GM10248 (cell line): ENCODE data around the gene ZMYM1.
"Not testable (repeated sequence)": the region's sequence is repeated elsewhere in the genome, so short reads cannot be mapped to it uniquely, and the experiment has no call there.

Experiments used
- CTCF ChIA-PET: fragments of 300-600 bp; sonication (Branson Sonifier 250); formaldehyde crosslinking; extraction: SDS; loops from one replicate; lab custom pipeline; 2021; ENCODE audit warnings: antibody characterized with exemption; lab: Yijun Ruan, JAX
- POLR2A ChIA-PET: fragments of 350-650 bp; sonication (Branson Sonifier 250); formaldehyde crosslinking; extraction: SDS; loops from one replicate; lab custom pipeline; 2020; ENCODE audit warnings: antibody characterized with exemption; lab: Yijun Ruan, JAX
- DNase-seq: peaks from one replicate; pipeline ENCODE4 v3.0.0; 2012; ENCODE audit errors: extremely low spot score
- CTCF ChIP-seq: IDR thresholded peaks from 2 replicates; pipeline ENCODE4 v1.5.1; 2012; ENCODE audit warnings: mild to moderate bottlenecking, low read depth; ENCODE audit errors: extremely low read depth, missing control alignments, control extremely low read depth

Gene ZMYM1

DNA sequence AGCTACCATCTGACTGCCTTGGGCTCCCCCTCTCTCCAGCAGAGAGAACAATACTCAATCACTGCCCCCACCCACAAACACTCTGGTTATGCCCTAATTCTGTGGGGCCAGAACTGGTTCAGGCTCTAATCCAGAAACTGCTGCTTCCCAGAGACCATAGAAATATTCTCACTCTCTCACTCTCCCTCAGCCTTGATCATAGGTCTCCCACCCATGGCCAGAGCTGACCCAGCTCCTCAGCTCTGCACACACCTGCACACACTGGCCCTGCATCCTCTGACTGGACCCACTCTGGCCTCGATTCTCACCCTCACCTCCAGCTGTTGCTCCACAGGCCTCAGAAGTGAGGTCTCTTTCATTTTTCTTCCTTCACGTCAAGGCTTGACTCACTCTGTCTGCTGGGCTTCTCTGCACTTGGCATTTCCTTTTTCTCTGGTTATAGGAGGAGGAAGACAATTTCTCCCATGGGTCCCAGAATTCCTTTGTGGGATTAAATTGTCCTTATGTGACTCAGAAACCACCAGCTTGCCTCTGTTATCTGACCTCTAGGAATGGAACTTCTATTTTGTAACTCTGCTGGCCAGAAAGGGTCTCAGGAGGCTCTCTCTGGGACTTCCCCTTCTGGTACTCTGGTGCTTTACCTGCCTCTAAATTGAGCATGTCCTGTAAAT, 31.9 kb upstream of the ZMYM1 start:
- ChIA-PET CTCF (interaction anchor here (1.1 to 2.0 kb wide), 2 partner anchors 16 to 18 kb away, joined by 3 to 6 read pairs; no protein-coding TSS in a partner anchor), POLR2A (no interaction called here)
- no peak for TF ChIP-seq CTCF
- no peak for DNase-seq

- POLR2A ChIA-PET = no interaction called here
- TF ChIP-seq CTCF = no peak
- CTCF ChIA-PET = no interaction called here
- no peak for DNase-seq
Observed at GRCh38 chr1:35049116-35049515, 30.1 kb upstream of the ZMYM1 start.

DNA sequence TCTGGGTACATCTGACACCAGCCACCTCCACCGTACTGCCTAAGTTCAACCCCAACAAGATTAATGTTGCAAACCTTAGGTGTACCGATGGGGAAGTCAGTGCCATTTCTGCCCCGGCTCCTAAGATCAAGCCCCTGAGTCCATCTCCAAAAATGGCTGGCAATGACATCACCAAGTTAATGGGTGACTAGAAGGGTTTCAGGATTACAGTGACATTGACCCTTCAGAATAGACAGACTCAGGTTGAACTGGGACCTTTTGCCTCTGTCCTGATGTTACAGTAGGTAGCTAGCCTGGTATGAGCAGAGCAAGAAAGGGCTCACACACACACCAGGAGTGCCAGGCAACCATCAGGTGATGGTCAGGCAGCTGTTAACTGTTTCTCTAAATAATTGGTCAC, 25.8 kb upstream of the ZMYM1 start:
- CTCF ChIA-PET = no interaction called here
- POLR2A ChIA-PET = no interaction called here
- DNase-seq = no peak
- TF ChIP-seq CTCF = no peak

DNA sequence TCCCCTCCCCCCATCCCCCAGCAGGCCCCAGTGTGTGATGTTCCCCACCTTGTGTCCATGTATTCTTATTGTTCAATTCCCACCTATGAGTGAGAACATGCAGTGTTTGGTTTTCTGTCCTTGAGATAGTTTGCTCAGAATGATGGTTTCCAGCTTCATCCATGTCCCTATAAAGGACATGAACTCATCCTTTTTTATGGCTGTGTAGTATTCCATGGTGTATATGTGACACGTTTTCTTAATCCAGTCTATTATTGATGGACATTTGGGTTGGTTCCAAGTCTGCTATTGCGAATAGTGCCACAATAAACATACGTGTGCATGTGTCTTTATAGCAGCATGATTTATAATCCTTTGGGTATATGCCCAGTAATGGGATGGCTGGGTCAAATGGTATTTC, 24.9 kb upstream of the ZMYM1 start:
- POLR2A ChIA-PET, CTCF ChIA-PET: not testable (repeated sequence)

GRCh38 chr1:35058321-35058720, 20.9 kb upstream of the ZMYM1 start:
- DNase-seq, POLR2A ChIA-PET, CTCF ChIA-PET: not testable (repeated sequence)

More for the DNA sequence above, 24.9 kb upstream of the ZMYM1 start:
- not testable (repeated sequence) for DNase-seq

DNA sequence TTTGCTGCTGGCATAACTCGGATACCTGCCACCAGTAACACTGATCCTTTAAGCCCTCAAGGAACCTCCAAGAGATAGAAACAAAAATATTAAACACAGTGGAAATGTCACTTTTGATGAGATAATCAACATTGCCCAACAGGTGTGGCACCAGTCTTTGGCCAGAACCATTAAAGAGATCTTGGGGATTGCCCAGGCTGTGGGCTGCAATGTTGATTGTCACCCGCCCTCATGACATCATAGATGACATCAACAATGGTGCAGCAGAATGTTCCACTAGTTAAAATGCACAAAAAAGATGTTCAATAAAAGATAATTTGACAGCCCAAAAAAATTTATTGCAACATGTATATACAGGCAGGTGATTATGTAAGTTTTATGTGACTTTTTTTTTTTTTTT, 20.2 kb upstream of the ZMYM1 start:
- DNase-seq = no peak
- no peak for TF ChIP-seq CTCF
- POLR2A ChIA-PET = no interaction called here
- CTCF ChIA-PET = no interaction called here

DNA sequence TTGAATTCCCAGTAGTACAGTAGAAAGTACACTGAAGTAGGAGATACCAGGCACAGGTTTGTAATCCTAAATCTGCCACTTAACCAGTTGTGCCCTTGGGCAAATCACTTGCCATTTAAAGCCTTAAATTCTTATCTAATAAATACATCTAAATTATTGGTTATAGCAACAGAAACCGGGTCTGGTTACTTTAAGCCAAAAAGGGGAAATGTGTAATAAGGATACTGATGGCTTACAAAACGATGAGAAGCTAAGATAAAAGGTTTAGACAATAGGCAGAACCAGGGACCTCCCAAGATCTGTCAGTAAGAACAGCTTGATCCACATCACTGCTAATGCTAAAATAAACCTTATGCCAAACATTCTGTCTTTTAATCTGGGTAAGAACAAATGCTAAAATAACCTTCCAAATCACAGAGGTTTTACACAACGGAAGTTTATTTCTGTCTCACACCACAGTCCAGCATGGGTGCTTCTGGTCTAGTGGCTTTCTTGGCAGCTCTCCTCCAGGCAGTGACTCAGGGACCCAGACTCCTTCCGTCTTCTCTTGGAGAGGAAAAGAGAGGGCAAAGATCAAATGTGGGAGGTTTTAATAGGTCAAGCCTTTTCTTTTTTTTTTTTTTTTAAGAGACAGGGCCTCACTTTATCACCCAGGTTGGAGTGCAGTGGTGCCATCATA, 16.5 kb upstream of the ZMYM1 start:
- CTCF ChIA-PET = interaction anchor here (1.2 kb wide), 1 partner anchor 16 kb away, joined by 6 read pairs; no protein-coding TSS in a partner anchor
- DNase-seq = no peak
- POLR2A ChIA-PET = no interaction called here
- no peak for TF ChIP-seq CTCF
